Mucosa of descending colon (tissue), 3 donors: ENCODE measurements around the gene OR10A4. TPM values are rescaled to one million over a fixed set of nuclear protein-coding genes. Genes with fewer than 3 reads are reported as not detected.
"Not testable (repeated sequence)": the region's sequence is repeated elsewhere in the genome, so short reads cannot be mapped to it uniquely, and the experiment has no call there.

Source experiments
- ATAC-seq: fragments of 200-7000 bp; cut with Tn5 transposase; one replicate; pipeline ENCODE4 v1.9.1; 2020; ENCODE audit warnings: mild to moderate bottlenecking, moderate library complexity
- DNase-seq, 3 donors: peaks; one replicate each; pipeline ENCODE4 v3.0.0-alpha.2; 2020
- H3K36me3 ChIP-seq: fragments of 200-600 bp; one replicate; pipeline ENCODE4 v1.8.0; 2021; ENCODE audit warnings: low read depth, mild to moderate bottlenecking
- H3K4me1 ChIP-seq: fragments of 200-600 bp; one replicate; pipeline ENCODE4 v1.8.0; 2021; ENCODE audit warnings: low read depth, mild to moderate bottlenecking
- H3K4me3 ChIP-seq: fragments of 200-600 bp; one replicate; pipeline ENCODE4 v1.8.0; 2021; ENCODE audit warnings: mild to moderate bottlenecking
- H3K9me3 ChIP-seq: fragments of 200-600 bp; one replicate; pipeline ENCODE4 v1.8.0; 2021; ENCODE audit warnings: mild to moderate bottlenecking
- CTCF ChIP-seq: fragments of 200-600 bp; IDR thresholded peaks from one replicate; pipeline ENCODE4 v1.8.0; 2022; ENCODE audit warnings: antibody characterized with exemption, mild to moderate bottlenecking
- intact Hi-C, 2 donors: fragments of 100-400 bp; cut with DNase I in 1 of 2; cut with micrococcal nuclease in 1 of 2; formaldehyde crosslinking; loops; one replicate each; pipeline versions ENCODE4 v1.11.0 to v1.11.1; 2022; cut with DNase I, micrococcal nuclease
- total RNA-seq, 3 donors: library from RNA; stranded (reverse); fragmentation: NEBNext Ultra II Directional in 2 of 3; extraction: Animal tissue kit (Norgen Biotek cat#: 25700) in 2 of 3; gene quantifications; one replicate each; pipeline versions ENCODE4 v1.2.1 to v1.2.4, GENCODE V29; 2021 to 2023
- donor health status: DM: no; HTN: no; CAD: no; lungs with moderate emphysema.
- donor health status: DM: no; HTN: no; CAD: no.
- donor health status: DM: no; HTN: yes; CAD: no.

The OR10A4 gene
- total RNA-seq, 3 donors from 2014 or later: not detected

GRCh38 chr11:6862961-6863360 lies 13.5 kb upstream of the OR10A4 start, which contains the start of gene OR10A2:
Gene OR10A2, plus strand, starts transcription at chr11:6863057. Its CDS starts 6,698 bp downstream, at chr11:6869755.
- intact Hi-C loops: no loop called here
- Histone ChIP-seq H3K4me1 (no peaks in the 10 kb centered on the region), H3K36me3 (no peaks in the 10 kb centered on the region), H3K4me3 (no peak within 1 kb of the TSS), H3K9me3 (no peaks in the 10 kb centered on the region)
- no peak for TF ChIP-seq CTCF
- ATAC-seq: no peak
- no peak for DNase-seq

GRCh38 chr11:6864438-6864837 lies 12.0 kb upstream of the OR10A4 start:
- no peak for TF ChIP-seq CTCF
- intact Hi-C loops: no loop called here
- no peak for DNase-seq
- Histone ChIP-seq H3K36me3 (no peaks in the 10 kb centered on the region), H3K4me3 (no peak overlapping the region), H3K4me1 (no peaks in the 10 kb centered on the region), H3K9me3 (no peaks in the 10 kb centered on the region)
- ATAC-seq: no peak

GRCh38 chr11:6871278-6871677 lies 5.1 kb upstream of the OR10A4 start:
- no peak for ATAC-seq
- no peak overlapping the region for H3K4me3 ChIP-seq
- H3K4me1 ChIP-seq: no peaks in the 10 kb centered on the region
- H3K9me3 ChIP-seq: no peaks in the 10 kb centered on the region
- TF ChIP-seq CTCF: no peak
- no peaks in the 10 kb centered on the region for H3K36me3 ChIP-seq
- intact Hi-C loops: no loop called here
- DNase-seq: no peak

GRCh38 chr11:6875761-6876160 lies 664 bp upstream of the OR10A4 start:
- ATAC-seq (no peak), DNase-seq (no peak)
- TF ChIP-seq CTCF: no peak

GRCh38 chr11:6876914-6877313 lies 489 bp downstream of the OR10A4 start:
- TF ChIP-seq CTCF: no peak
- Histone ChIP-seq H3K36me3 (no peaks in the 10 kb centered on the region), H3K4me1 (no peaks in the 10 kb centered on the region), H3K4me3 (no peak overlapping the region), H3K9me3 (no peaks in the 10 kb centered on the region)
- ATAC-seq (no peak), DNase-seq (no peak)
- intact Hi-C loops: no loop called here

More at GRCh38 chr11:6875761-6876160, 664 bp upstream of the OR10A4 start:
- Histone ChIP-seq H3K9me3 (no peaks in the 10 kb centered on the region), H3K4me1 (no peaks in the 10 kb centered on the region), H3K36me3 (no peaks in the 10 kb centered on the region), H3K4me3 (no peak overlapping the region)
- intact Hi-C loops: no loop called here

- Histone ChIP-seq H3K4me3 (no peak overlapping the region), H3K4me1 (no peaks in the 10 kb centered on the region), H3K9me3 (no peaks in the 10 kb centered on the region), H3K36me3 (no peaks in the 10 kb centered on the region)
- intact Hi-C loops: no loop called here
- no peak for ATAC-seq
- TF ChIP-seq CTCF: no peak
- DNase-seq: no peak
These were observed 6.3 kb downstream of the OR10A4 start for GRCh38 chr11:6882751-6883150.

- DNase-seq, H3K9me3 ChIP-seq, H3K36me3 ChIP-seq, H3K4me3 ChIP-seq, H3K4me1 ChIP-seq, intact Hi-C loops, ATAC-seq: not testable (repeated sequence)
These were observed 11.3 kb downstream of the OR10A4 start for GRCh38 chr11:6887711-6888110.
